ENCODE measurements around the gene LLGL2.

- TF ChIP-seq CTCF (IDR thresholded peaks at IDR 0.05) (no peak), POLR2A (IDR thresholded peaks at IDR 0.05) (no peak)
These were observed 49.2 kb upstream of the LLGL2 start for GRCh38 chr17:75476271-75476671.

Data from stomach (tissue), 4 donors.